Transverse colon (tissue), 4 donors: ENCODE measurements around the gene HOXC9. TPM values are rescaled to one million over a fixed set of nuclear protein-coding genes. Genes with fewer than 3 reads are reported as not detected.

Source experiments
- DNase-seq: peaks from one replicate; pipeline ENCODE4 v3.0.0-alpha.2; 2019
- H3K27ac ChIP-seq, 4 donors: fragments of 200-600 bp; sonication (generic); 2 replicates each; pipeline ENCODE4 v1.5.1; 2016 to 2018; ENCODE audit warnings: inconsistent platforms in 4 of 4
- H3K27me3 ChIP-seq: fragments of 200-600 bp; sonication (generic); 2 replicates; pipeline ENCODE4 v1.5.1; 2017; ENCODE audit warnings: inconsistent platforms
- H3K36me3 ChIP-seq, 4 donors: fragments of 200-600 bp; sonication (generic); 2 replicates each; pipeline ENCODE4 v1.5.1; 2017 to 2019; ENCODE audit warnings: inconsistent platforms in 4 of 4
- H3K4me1 ChIP-seq, 4 donors: fragments of 200-600 bp; sonication (generic); 2 replicates each; pipeline ENCODE4 v1.5.1; 2017 to 2020; ENCODE audit warnings: inconsistent platforms in 4 of 4
- H3K4me3 ChIP-seq, 4 donors: fragments of 200-600 bp; sonication (generic); 1 replicate in 1 of 4; 2 replicates in 3 of 4; pipeline versions ENCODE4 v1.5.1 to v1.6.1; 2017 to 2019; ENCODE audit warnings: inconsistent platforms in 4 of 4
- H3K9me3 ChIP-seq, 2 donors: fragments of 200-600 bp; sonication (generic); 2 replicates each; pipeline ENCODE4 v1.5.1; 2017 to 2019; ENCODE audit warnings: inconsistent platforms in 2 of 2
- CTCF ChIP-seq, 5 experiments: fragments of 200-600 bp in 3 of 5; fragments of 450-650 bp in 2 of 5; sonication (generic) in 3 of 5; IDR thresholded peaks; 1 replicate in 2 of 5; 2 replicates in 3 of 5; pipeline ENCODE4 v1.5.1; 2016 to 2017; ENCODE audit warnings: antibody characterized with exemption in 5 of 5, inconsistent platforms in 3 of 5, mild to moderate bottlenecking in 2 of 5, moderate library complexity in 1 of 5
- EP300 ChIP-seq: sonication (generic); formaldehyde crosslinking; IDR thresholded peaks from one replicate; pipeline ENCODE4 v1.6.1; 2017; ENCODE audit warnings: antibody characterized with exemption, low read depth
- POLR2A ChIP-seq: fragments of 450-650 bp; IDR thresholded peaks from one replicate; pipeline ENCODE4 v1.6.1; 2016; ENCODE audit warnings: antibody characterized with exemption, mild to moderate bottlenecking, moderate library complexity
- POLR2AphosphoS5 ChIP-seq, 3 donors: sonication (generic); formaldehyde crosslinking; IDR thresholded peaks; one replicate each; pipeline ENCODE4 v1.6.1; 2016; ENCODE audit warnings: antibody characterized with exemption in 3 of 3
- WGBS, 2 donors: methylation state at CpG; one replicate each; pipeline ENCODE4 v1.1.5; 2018; ENCODE audit warnings: low coverage in 1 of 2; 5-methylcytosine and 5-hydroxymethylcytosine counted together
- in situ Hi-C, 4 donors: fragments of 200-750 bp; cut with MboI; loops; one replicate each; pipeline versions ENCODE4 v1.15.0 to v1.15.1; 2017; ENCODE audit warnings: low sequenced_read_pairs in 3 of 4, low pct_ligation_motif_present in 1 of 4, low pct_unique_long_range_greater_than_20kb in 1 of 4
- intact Hi-C: fragments of 100-400 bp; cut with DNase I; formaldehyde crosslinking; loops from one replicate; pipeline ENCODE4 v1.15.1; 2023; ENCODE audit warnings: low total_unique reads
- total RNA-seq, 4 donors: library from RNA; depleted of rRNA; stranded (reverse); fragments of >200 nt; gene quantifications; one replicate each; pipeline ENCODE4 v1.1.0, GENCODE V29; 2016

HOXC9 gene
- total RNA-seq, 4 donors from 2014 or later, result not detected

GRCh38 chr12:54026640-54027441, 26.9 kb downstream of the HOXC9 start:
- H3K36me3 ChIP-seq, result no peaks in the 10 kb centered on the region
- no peak overlapping the region for H3K4me3 ChIP-seq
- H3K4me1 ChIP-seq, result peaks cover 7 to 24% (median 11%) of the 10 kb centered on the region in 4 donors
- intact Hi-C loops (no loop called here), in situ Hi-C loops (loop anchor here in 2 of 4 donors (5.0 to 10.0 kb wide), 2 partner anchors 165 to 168 kb away; no protein-coding TSS in a partner anchor)
- peaks cover 100% of the 10 kb centered on the region for H3K27me3 ChIP-seq
- TF ChIP-seq CTCF (IDR thresholded peaks at IDR 0.05) (no peak), EP300 (no peak), POLR2AphosphoS5 (IDR thresholded peaks at IDR 0.05) (no peak), POLR2A (no peak)
- no peak for DNase-seq
- H3K27ac ChIP-seq, result no peak overlapping the region
- no peaks in the 10 kb centered on the region for H3K9me3 ChIP-seq
- 4 to 16% methylated on average over 7 to 22 of the region's 22 CpGs for WGBS, 2 donors

- Histone ChIP-seq H3K27me3 (peaks cover 100% of the 10 kb centered on the region), H3K27ac (no peak overlapping the region), H3K4me3 (no peak overlapping the region), H3K9me3 (no peaks in the 10 kb centered on the region), H3K36me3 (no peaks in the 10 kb centered on the region), H3K4me1 (peaks cover 7 to 24% (median 11%) of the 10 kb centered on the region in 4 donors)
- intact Hi-C loops, result no loop called here
- no peak for DNase-seq
- in situ Hi-C loops, result loop anchor here in 2 of 4 donors (5.0 to 10.0 kb wide), 2 partner anchors 165 to 167 kb away; no protein-coding TSS in a partner anchor
- TF ChIP-seq EP300 (no peak), POLR2AphosphoS5 (IDR thresholded peaks at IDR 0.05) (no peak), CTCF (IDR thresholded peaks at IDR 0.05) (no peak), POLR2A (no peak)
- 29 to 44% methylated on average over 3 of the region's 3 CpGs for WGBS, 2 donors
These were observed 27.5 kb downstream of the HOXC9 start for GRCh38 chr12:54027442-54027786.

GRCh38 chr12:54028314-54029201, 28.6 kb downstream of the HOXC9 start, which contains the start of gene HOXC6:
TSS of gene HOXC6 (plus strand) at chr12:54028440. CDS start at chr12:54028522, 82 bp downstream.
- TF ChIP-seq POLR2A, result no peak
- TF ChIP-seq EP300, result no peak
- TF ChIP-seq POLR2AphosphoS5 (IDR thresholded peaks at IDR 0.05), result no peak
- no peak for TF ChIP-seq CTCF (IDR thresholded peaks at IDR 0.05)
- H3K9me3 ChIP-seq, result peaks cover 0 to 2% of the 10 kb centered on the region in 2 donors
- intact Hi-C loops, result no loop called here
- in situ Hi-C loops, result loop anchor here in 2 of 4 donors (5.0 to 10.0 kb wide), 2 partner anchors 164 to 166 kb away; no protein-coding TSS in a partner anchor
- peaks cover 7 to 33% (median 16%) of the 10 kb centered on the region in 4 donors for H3K4me1 ChIP-seq
- 10 to 16% methylated on average over 18 to 36 of the region's 36 CpGs for WGBS, 2 donors
- H3K27ac ChIP-seq, result no peak within 1 kb of the TSS
- no peak within 1 kb of the TSS for H3K4me3 ChIP-seq
- no peaks in the 10 kb centered on the region for H3K36me3 ChIP-seq
- DNase-seq, result no peak
- peaks cover 100% of the 10 kb centered on the region for H3K27me3 ChIP-seq
